ENCODE results near the gene GJC1.

GJC1 gene

DNA sequence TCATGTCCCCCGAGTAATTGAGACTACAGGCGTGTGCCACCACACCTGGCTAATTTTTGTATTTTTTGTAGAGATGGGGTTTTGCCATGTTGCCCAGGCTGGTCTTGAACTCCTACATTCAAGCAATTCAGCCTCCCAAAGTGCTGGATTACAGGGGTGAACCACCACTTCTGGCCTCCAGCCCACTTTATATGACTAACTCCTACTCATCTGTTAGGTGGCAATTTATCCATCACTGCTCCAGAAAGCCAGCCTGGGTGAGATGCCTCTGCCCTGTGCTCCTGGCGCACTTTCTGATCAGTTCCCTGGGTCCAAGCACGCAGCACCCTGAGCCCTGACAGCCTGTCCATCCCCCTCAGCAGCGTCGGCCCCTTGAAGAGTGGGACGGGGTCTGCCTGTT is 41.9 kb downstream of the GJC1 start:
- Histone ChIP-seq H3K27me3 (ENCODE audit: control insufficient read depth, insufficient read depth, low read length, poor library complexity, severe bottlenecking) (no peaks in the 10 kb centered on the region), H3K4me3 (ENCODE audit: insufficient read depth, low read depth, low read length) (no peak overlapping the region), H3K4me1 (ENCODE audit: control insufficient read depth, insufficient read depth, low read length) (peaks cover 3% of the 10 kb centered on the region), H3K9me3 (ENCODE audit: control insufficient read depth, low read length) (no peaks in the 10 kb centered on the region), H3K27ac (ENCODE audit: insufficient read depth, low read depth, low read length, poor library complexity, severe bottlenecking) (no peak overlapping the region), H3K36me3 (ENCODE audit: control insufficient read depth, insufficient read depth, low read length) (no peaks in the 10 kb centered on the region)
- 88 to 91% methylated on average over 7 of the region's 7 CpGs for WGBS, 2 experiments

- H3K27me3 ChIP-seq (ENCODE audit: control insufficient read depth, insufficient read depth, low read length, poor library complexity, severe bottlenecking), result no peaks in the 10 kb centered on the region
- no peaks in the 10 kb centered on the region for H3K9me3 ChIP-seq (ENCODE audit: control insufficient read depth, low read length)
- 84 to 88% methylated on average over 15 of the region's 15 CpGs for WGBS, 2 experiments
- no peak overlapping the region for H3K27ac ChIP-seq (ENCODE audit: insufficient read depth, low read depth, low read length, poor library complexity, severe bottlenecking)
- H3K36me3 ChIP-seq (ENCODE audit: control insufficient read depth, insufficient read depth, low read length), result no peaks in the 10 kb centered on the region
- H3K4me1 ChIP-seq (ENCODE audit: control insufficient read depth, insufficient read depth, low read length), result peaks cover 5% of the 10 kb centered on the region
- no peak overlapping the region for H3K4me3 ChIP-seq (ENCODE audit: insufficient read depth, low read depth, low read length)
Measured at GRCh38 chr17:44787271-44787940, 42.7 kb downstream of the GJC1 start.

DNA sequence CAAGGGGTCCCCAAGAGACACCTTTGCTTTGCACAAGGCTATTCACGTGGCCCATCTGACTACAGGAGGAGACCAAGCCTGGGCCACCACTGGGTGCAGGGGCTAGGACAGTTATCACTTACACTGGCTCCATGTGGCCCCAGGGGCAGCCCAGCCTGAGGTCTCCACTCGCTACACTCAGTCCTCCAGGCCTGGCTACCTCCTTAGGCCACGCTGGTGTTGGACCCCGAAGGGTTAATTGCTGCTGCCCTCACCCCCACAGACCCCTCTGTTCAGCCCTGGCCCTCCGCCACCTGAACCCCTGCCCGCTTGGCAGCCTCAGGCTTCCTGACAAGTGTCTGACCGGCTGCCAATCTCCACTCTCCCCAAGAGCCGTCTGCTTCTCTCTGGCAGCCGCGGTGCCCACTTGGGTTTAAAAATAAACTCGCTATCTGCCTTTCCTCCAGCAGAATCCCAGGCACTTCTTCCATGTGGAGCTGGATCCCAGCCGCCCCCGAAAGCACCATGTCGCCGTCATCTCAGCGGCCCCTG is 43.5 kb downstream of the GJC1 start:
- H3K36me3 ChIP-seq (ENCODE audit: control insufficient read depth, insufficient read depth, low read length), result no peaks in the 10 kb centered on the region
- H3K9me3 ChIP-seq (ENCODE audit: control insufficient read depth, low read length), result no peaks in the 10 kb centered on the region
- H3K4me3 ChIP-seq (ENCODE audit: insufficient read depth, low read depth, low read length), result no peak overlapping the region
- no peak overlapping the region for H3K27ac ChIP-seq (ENCODE audit: insufficient read depth, low read depth, low read length, poor library complexity, severe bottlenecking)
- WGBS, 2 experiments, result 88 to 89% methylated on average over 16 of the region's 16 CpGs
- no peaks in the 10 kb centered on the region for H3K27me3 ChIP-seq (ENCODE audit: control insufficient read depth, insufficient read depth, low read length, poor library complexity, severe bottlenecking)
- H3K4me1 ChIP-seq (ENCODE audit: control insufficient read depth, insufficient read depth, low read length), result peaks cover 13% of the 10 kb centered on the region

- peaks cover 17% of the 10 kb centered on the region for H3K4me1 ChIP-seq (ENCODE audit: control insufficient read depth, insufficient read depth, low read length)
- no peaks in the 10 kb centered on the region for H3K27me3 ChIP-seq (ENCODE audit: control insufficient read depth, insufficient read depth, low read length, poor library complexity, severe bottlenecking)
- no peak overlapping the region for H3K4me3 ChIP-seq (ENCODE audit: insufficient read depth, low read depth, low read length)
- no peaks in the 10 kb centered on the region for H3K9me3 ChIP-seq (ENCODE audit: control insufficient read depth, low read length)
- H3K27ac ChIP-seq (ENCODE audit: insufficient read depth, low read depth, low read length, poor library complexity, severe bottlenecking), result no peak overlapping the region
- WGBS, 2 experiments, result 92 to 94% methylated on average over 7 of the region's 7 CpGs
- no peaks in the 10 kb centered on the region for H3K36me3 ChIP-seq (ENCODE audit: control insufficient read depth, insufficient read depth, low read length)
Measured at GRCh38 chr17:44785921-44786320, 44.2 kb downstream of the GJC1 start.

GRCh38 chr17:44782326-44782850 is 47.7 kb downstream of the GJC1 start:
- Histone ChIP-seq H3K4me3 (ENCODE audit: insufficient read depth, low read depth, low read length) (no peak overlapping the region), H3K36me3 (ENCODE audit: control insufficient read depth, insufficient read depth, low read length) (no peaks in the 10 kb centered on the region), H3K9me3 (ENCODE audit: control insufficient read depth, low read length) (no peaks in the 10 kb centered on the region), H3K27ac (ENCODE audit: insufficient read depth, low read depth, low read length, poor library complexity, severe bottlenecking) (no peak overlapping the region), H3K4me1 (ENCODE audit: control insufficient read depth, insufficient read depth, low read length) (peaks cover 17% of the 10 kb centered on the region), H3K27me3 (ENCODE audit: control insufficient read depth, insufficient read depth, low read length, poor library complexity, severe bottlenecking) (peaks cover 6% of the 10 kb centered on the region)
- 44% methylated on average over 11 of the region's 11 CpGs for WGBS, 2 experiments

GRCh38 chr17:44781551-44782325 is 48.3 kb downstream of the GJC1 start:
- no peak overlapping the region for H3K4me3 ChIP-seq (ENCODE audit: insufficient read depth, low read depth, low read length)
- 58 to 60% methylated on average over 17 of the region's 17 CpGs for WGBS, 2 experiments
- H3K36me3 ChIP-seq (ENCODE audit: control insufficient read depth, insufficient read depth, low read length), result no peaks in the 10 kb centered on the region
- no peak overlapping the region for H3K27ac ChIP-seq (ENCODE audit: insufficient read depth, low read depth, low read length, poor library complexity, severe bottlenecking)
- peaks cover 15% of the 10 kb centered on the region for H3K4me1 ChIP-seq (ENCODE audit: control insufficient read depth, insufficient read depth, low read length)
- peaks cover 12% of the 10 kb centered on the region for H3K27me3 ChIP-seq (ENCODE audit: control insufficient read depth, insufficient read depth, low read length, poor library complexity, severe bottlenecking)
- H3K9me3 ChIP-seq (ENCODE audit: control insufficient read depth, low read length), result no peaks in the 10 kb centered on the region

- Histone ChIP-seq H3K27me3 (ENCODE audit: control insufficient read depth, insufficient read depth, low read length, poor library complexity, severe bottlenecking) (peaks cover 20% of the 10 kb centered on the region), H3K36me3 (ENCODE audit: control insufficient read depth, insufficient read depth, low read length) (no peaks in the 10 kb centered on the region), H3K4me3 (ENCODE audit: insufficient read depth, low read depth, low read length) (no peak overlapping the region), H3K4me1 (ENCODE audit: control insufficient read depth, insufficient read depth, low read length) (peaks cover 15% of the 10 kb centered on the region), H3K27ac (ENCODE audit: insufficient read depth, low read depth, low read length, poor library complexity, severe bottlenecking) (no peak overlapping the region), H3K9me3 (ENCODE audit: control insufficient read depth, low read length) (no peaks in the 10 kb centered on the region)
- WGBS, 2 experiments, result 93 to 94% methylated on average over 14 of the region's 14 CpGs
Measured at GRCh38 chr17:44780845-44781480, 49.1 kb downstream of the GJC1 start.

- Histone ChIP-seq H3K27ac (ENCODE audit: insufficient read depth, low read depth, low read length, poor library complexity, severe bottlenecking) (no peak overlapping the region), H3K4me3 (ENCODE audit: insufficient read depth, low read depth, low read length) (no peak overlapping the region), H3K9me3 (ENCODE audit: control insufficient read depth, low read length) (no peaks in the 10 kb centered on the region), H3K36me3 (ENCODE audit: control insufficient read depth, insufficient read depth, low read length) (no peaks in the 10 kb centered on the region), H3K27me3 (ENCODE audit: control insufficient read depth, insufficient read depth, low read length, poor library complexity, severe bottlenecking) (peaks cover 21% of the 10 kb centered on the region), H3K4me1 (ENCODE audit: control insufficient read depth, insufficient read depth, low read length) (peaks cover 15% of the 10 kb centered on the region)
- WGBS, 2 experiments, result 94 to 95% methylated on average over 11 to 12 of the region's 12 CpGs
Measured at GRCh38 chr17:44780161-44780560, 49.9 kb downstream of the GJC1 start.

GRCh38 chr17:44779211-44780025 is 50.7 kb downstream of the GJC1 start:
- 32 to 33% methylated on average over 36 of the region's 36 CpGs for WGBS, 2 experiments
- Histone ChIP-seq H3K4me1 (ENCODE audit: control insufficient read depth, insufficient read depth, low read length) (peaks cover 15% of the 10 kb centered on the region), H3K36me3 (ENCODE audit: control insufficient read depth, insufficient read depth, low read length) (no peaks in the 10 kb centered on the region), H3K27ac (ENCODE audit: insufficient read depth, low read depth, low read length, poor library complexity, severe bottlenecking) (no peak overlapping the region), H3K9me3 (ENCODE audit: control insufficient read depth, low read length) (no peaks in the 10 kb centered on the region), H3K4me3 (ENCODE audit: insufficient read depth, low read depth, low read length) (peak overlapping the region; percentile 33), H3K27me3 (ENCODE audit: control insufficient read depth, insufficient read depth, low read length, poor library complexity, severe bottlenecking) (peaks cover 21% of the 10 kb centered on the region)
